ENCODE results near the gene HSPA13. TPM values are rescaled to one million over a fixed set of nuclear protein-coding genes. Genes with fewer than 3 reads are reported as not detected.

Gene HSPA13
- polyA plus RNA-seq, 1 donor from 2014 or later, result 165 TPM

Other genes with a start within 250 kb of the HSPA13 start
- gene LIPI, start 172.2 kb downstream of the HSPA13 start, polyA plus RNA-seq, result not detected in 2 replicates
- gene RBM11, start 167.0 kb downstream of the HSPA13 start, polyA plus RNA-seq, result 17.1 and 20.0 TPM in 2 replicates
- 18.2 and 20.7 TPM in 2 replicates for gene SAMSN1, start 163.2 kb upstream of the HSPA13 start, polyA plus RNA-seq

Measured in neural cell (in vitro differentiated cells).